Uterus (tissue), 4 donors: Measurements from ENCODE around the gene GMDS. TPM values are rescaled to one million over a fixed set of nuclear protein-coding genes. Genes with fewer than 3 reads are reported as not detected.

Source experiments
- DNase-seq, 2 donors: peaks; one replicate each; pipeline ENCODE4 v3.0.0-alpha.2; 2019 to 2020
- H3K27ac ChIP-seq, 2 donors: fragments of 200-600 bp; sonication (generic); 1 replicate in 1 of 2; 2 replicates in 1 of 2; pipeline ENCODE4 v1.5.1; 2016 to 2018
- H3K27me3 ChIP-seq, 2 donors: fragments of 200-600 bp; sonication (generic); one replicate each; pipeline ENCODE4 v1.5.1; 2018 to 2019; ENCODE audit warnings: control low read depth in 1 of 2
- H3K36me3 ChIP-seq, 2 donors: fragments of 200-600 bp; sonication (generic); one replicate each; pipeline ENCODE4 v1.5.1; 2019; ENCODE audit warnings: control low read depth in 1 of 2
- H3K4me1 ChIP-seq, 2 donors: fragments of 200-600 bp; sonication (generic); one replicate each; pipeline ENCODE4 v1.5.1; 2018 to 2019; ENCODE audit warnings: control low read depth in 1 of 2
- H3K4me3 ChIP-seq, 2 donors: fragments of 200-600 bp; sonication (generic); 1 replicate in 1 of 2; 2 replicates in 1 of 2; pipeline ENCODE4 v1.5.1; 2018 to 2019; ENCODE audit warnings: mild to moderate bottlenecking in 1 of 2
- H3K9me3 ChIP-seq, 2 donors: fragments of 200-600 bp; sonication (generic); one replicate each; pipeline ENCODE4 v1.5.1; 2019; ENCODE audit warnings: control low read depth in 1 of 2
- CTCF ChIP-seq, 4 experiments: fragments of 200-600 bp in 2 of 4; fragments of 450-650 bp in 2 of 4; sonication (generic) in 2 of 4; IDR thresholded peaks; one replicate each; pipeline ENCODE4 v1.5.1; 2016 to 2019; ENCODE audit warnings: antibody characterized with exemption in 4 of 4, mild to moderate bottlenecking in 2 of 4, moderate library complexity in 1 of 4
- POLR2A ChIP-seq, 2 donors: fragments of 450-650 bp; IDR thresholded peaks; one replicate each; pipeline ENCODE4 v1.6.1; 2016; ENCODE audit warnings: antibody characterized with exemption in 2 of 2, mild to moderate bottlenecking in 1 of 2, moderate library complexity in 1 of 2
- intact Hi-C: fragments of 100-400 bp; cut with DNase I; formaldehyde crosslinking; loops from one replicate; pipeline ENCODE4 v1.15.1; 2023; ENCODE audit warnings: low total_unique reads
- total RNA-seq, 4 donors: library from RNA; depleted of rRNA in 3 of 4; stranded (reverse); fragments of >200 nt in 3 of 4; gene quantifications; one replicate each; pipeline versions ENCODE4 v1.1.0 to v1.2.4, GENCODE V29; 2014 to 2023
- donor health status: DM: yes; HTN: yes; CAD: no.

Gene GMDS
- total RNA-seq, 4 donors from 2014 or later = 5.3 to 17.4 (median 12.9) TPM

DNA sequence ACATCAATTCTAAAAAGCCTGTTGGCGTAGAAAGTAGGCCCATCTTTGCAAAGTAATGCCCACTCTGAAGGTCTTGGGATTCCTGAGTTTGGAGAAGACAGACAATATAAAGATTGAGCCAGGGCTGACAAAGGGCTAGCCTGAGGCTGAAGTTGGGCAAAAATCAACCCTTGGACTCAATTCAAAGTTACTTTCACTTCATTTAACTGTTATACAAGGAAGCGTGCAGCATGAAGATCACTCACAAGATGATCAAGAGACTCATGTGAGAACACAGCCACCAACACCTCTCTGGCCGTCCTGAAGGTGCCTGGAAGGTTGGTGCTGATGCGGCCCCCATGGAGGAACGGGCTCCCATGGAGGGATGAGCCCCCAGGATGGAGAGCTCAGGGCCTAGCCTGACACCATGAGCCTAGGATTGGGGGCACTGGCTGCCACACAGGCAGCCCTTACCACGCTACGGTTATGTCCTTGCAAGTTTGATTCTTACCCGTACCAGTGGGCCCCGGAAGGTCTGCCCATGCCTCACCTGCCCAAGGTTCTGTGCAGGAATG, 609.1 kb downstream of the GMDS start:
- no peak for DNase-seq
- H3K27ac ChIP-seq = no peak overlapping the region
- no peaks in the 10 kb centered on the region for H3K9me3 ChIP-seq
- H3K4me1 ChIP-seq = no peaks in the 10 kb centered on the region
- TF ChIP-seq POLR2A (IDR thresholded peaks at IDR 0.05) (no peak), CTCF (IDR thresholded peaks at IDR 0.05) (no peak)
- no peaks in the 10 kb centered on the region for H3K27me3 ChIP-seq
- H3K4me3 ChIP-seq = no peak overlapping the region
- intact Hi-C loops = no loop called here
- no peaks in the 10 kb centered on the region for H3K36me3 ChIP-seq

GRCh38 chr6:1635305-1636010, 609.9 kb downstream of the GMDS start:
- Histone ChIP-seq H3K4me3 (no peak overlapping the region), H3K9me3 (no peaks in the 10 kb centered on the region), H3K27me3 (no peaks in the 10 kb centered on the region), H3K36me3 (no peaks in the 10 kb centered on the region), H3K4me1 (no peaks in the 10 kb centered on the region), H3K27ac (no peak overlapping the region)
- intact Hi-C loops = no loop called here
- no peak for DNase-seq
- TF ChIP-seq CTCF (IDR thresholded peaks at IDR 0.05) (no peak), POLR2A (IDR thresholded peaks at IDR 0.05) (no peak)

- H3K4me1 ChIP-seq = no peaks in the 10 kb centered on the region
- H3K27me3 ChIP-seq = no peaks in the 10 kb centered on the region
- TF ChIP-seq CTCF (IDR thresholded peaks at IDR 0.05) = no peak
- no peak for TF ChIP-seq POLR2A (IDR thresholded peaks at IDR 0.05)
- no peak overlapping the region for H3K4me3 ChIP-seq
- intact Hi-C loops = no loop called here
- H3K9me3 ChIP-seq = no peaks in the 10 kb centered on the region
- H3K36me3 ChIP-seq = no peaks in the 10 kb centered on the region
- H3K27ac ChIP-seq = no peak overlapping the region
- DNase-seq = no peak
Observed at GRCh38 chr6:1634081-1634480, 611.3 kb downstream of the GMDS start.

DNA sequence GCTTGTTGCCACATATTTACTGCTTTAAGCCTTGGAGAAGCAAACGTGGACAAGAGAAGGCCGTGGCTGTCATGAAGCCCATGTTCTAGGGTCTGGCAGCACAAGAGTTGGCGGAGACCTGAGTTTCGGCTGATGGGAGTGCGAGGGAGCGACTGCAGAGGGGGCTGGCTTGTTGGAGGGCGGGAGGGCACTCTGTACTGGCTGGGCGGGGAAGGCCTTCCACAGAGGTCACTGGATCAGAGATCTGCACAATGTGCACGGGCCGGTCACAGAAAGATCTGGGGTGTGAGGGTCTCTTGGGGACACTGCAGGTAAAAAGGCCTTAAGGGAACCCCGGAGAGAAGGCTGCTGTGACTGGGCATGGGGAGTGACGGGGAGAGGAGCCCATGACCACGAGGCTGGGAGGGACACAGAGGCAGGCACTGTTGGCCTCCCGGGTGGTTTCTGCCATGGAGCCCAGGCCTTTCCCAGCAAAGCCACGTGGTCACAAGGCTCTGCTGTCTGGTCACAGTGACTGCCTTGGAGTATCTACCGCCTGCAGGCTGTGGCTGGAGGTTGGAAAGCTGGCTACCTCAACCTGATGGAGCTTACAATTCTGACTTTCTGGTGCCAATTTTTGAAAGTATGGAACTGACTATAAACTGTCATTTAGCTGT, 611.9 kb downstream of the GMDS start:
- no peaks in the 10 kb centered on the region for H3K9me3 ChIP-seq
- no peaks in the 10 kb centered on the region for H3K4me1 ChIP-seq
- no peak overlapping the region for H3K27ac ChIP-seq
- no peak for TF ChIP-seq POLR2A (IDR thresholded peaks at IDR 0.05)
- no peak for TF ChIP-seq CTCF (IDR thresholded peaks at IDR 0.05)
- H3K36me3 ChIP-seq = no peaks in the 10 kb centered on the region
- H3K27me3 ChIP-seq = no peaks in the 10 kb centered on the region
- H3K4me3 ChIP-seq = no peak overlapping the region
- no peak for DNase-seq
- intact Hi-C loops = no loop called here

DNA sequence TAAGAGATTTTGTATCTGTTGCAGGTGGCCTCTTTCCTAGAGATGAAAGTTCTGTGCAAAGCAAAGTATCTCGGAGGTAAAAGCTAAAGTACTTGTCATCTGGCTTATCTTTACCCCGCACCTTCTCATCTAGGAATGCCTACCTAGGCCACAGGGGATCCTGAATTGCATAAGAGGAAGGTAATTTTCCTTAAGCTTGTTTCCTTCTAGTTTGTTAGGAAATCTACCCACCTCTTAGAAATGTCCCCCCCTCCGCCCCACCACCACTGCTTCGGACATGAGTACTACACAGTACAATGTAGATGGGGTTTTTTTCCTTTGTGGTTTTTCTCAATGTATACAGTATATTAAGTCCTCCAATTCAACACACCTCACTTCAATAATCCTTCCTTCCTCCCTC, 614.2 kb downstream of the GMDS start:
- Histone ChIP-seq H3K9me3 (no peaks in the 10 kb centered on the region), H3K36me3 (no peaks in the 10 kb centered on the region), H3K27ac (no peak overlapping the region), H3K27me3 (no peaks in the 10 kb centered on the region), H3K4me3 (no peak overlapping the region), H3K4me1 (no peaks in the 10 kb centered on the region)
- DNase-seq = no peak
- intact Hi-C loops = no loop called here
- TF ChIP-seq CTCF (IDR thresholded peaks at IDR 0.05) = no peak
- TF ChIP-seq POLR2A (IDR thresholded peaks at IDR 0.05) = no peak
